Measurements from ENCODE around the gene S100Z.
"Not testable (repeated sequence)": the region's sequence is repeated elsewhere in the genome, so short reads cannot be mapped to it uniquely, and the experiment has no call there.

The S100Z gene

GRCh38 chr5:76822105-76822731 is 27.6 kb upstream of the S100Z start:
- H3K4me1 ChIP-seq (ENCODE audit: control insufficient read depth, insufficient read depth, low read length, poor library complexity, severe bottlenecking): not testable (repeated sequence)

GRCh38 chr5:76826416-76826815 is 23.4 kb upstream of the S100Z start:
- not testable (repeated sequence) for H3K27me3 ChIP-seq (replicated peaks; ENCODE audit: control insufficient read depth, insufficient read depth, low read length, poor library complexity, severe bottlenecking); H3K27ac ChIP-seq (ENCODE audit: insufficient read depth, low read length, poor library complexity, severe bottlenecking); H3K9me3 ChIP-seq (ENCODE audit: control insufficient read depth, low read length); H3K4me1 ChIP-seq (ENCODE audit: control insufficient read depth, insufficient read depth, low read length, poor library complexity, severe bottlenecking); H3K4me3 ChIP-seq (ENCODE audit: insufficient read depth, low read depth, low read length, poor library complexity, severe bottlenecking); DNase-seq; H3K36me3 ChIP-seq (ENCODE audit: control insufficient read depth, insufficient read depth, low read length)

More at GRCh38 chr5:76822105-76822731, 27.6 kb upstream of the S100Z start:
- not testable (repeated sequence) for DNase-seq; H3K9me3 ChIP-seq (ENCODE audit: control insufficient read depth, low read length); H3K27ac ChIP-seq (ENCODE audit: insufficient read depth, low read length, poor library complexity, severe bottlenecking); H3K4me3 ChIP-seq (ENCODE audit: insufficient read depth, low read depth, low read length, poor library complexity, severe bottlenecking); H3K27me3 ChIP-seq (replicated peaks; ENCODE audit: control insufficient read depth, insufficient read depth, low read length, poor library complexity, severe bottlenecking); H3K36me3 ChIP-seq (ENCODE audit: control insufficient read depth, insufficient read depth, low read length)

DNA sequence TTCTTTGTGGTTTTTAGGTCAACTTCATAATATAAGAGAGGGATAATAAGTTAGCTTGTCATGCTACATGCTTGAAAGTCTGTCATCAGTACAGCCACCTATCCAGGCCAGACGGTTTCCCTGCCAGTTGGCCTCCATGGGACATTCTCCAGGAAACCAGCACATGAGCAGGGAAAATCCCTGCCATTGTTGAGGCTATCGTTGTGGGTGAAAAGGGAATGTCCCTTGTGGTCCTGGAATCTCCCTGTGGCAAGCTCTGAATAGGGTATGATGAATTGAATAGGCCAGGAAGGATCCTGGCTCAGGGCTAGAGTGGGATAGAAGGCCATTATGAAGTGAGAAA is 18.7 kb upstream of the S100Z start:
- Histone ChIP-seq H3K27me3 (replicated peaks; ENCODE audit: control insufficient read depth, insufficient read depth, low read length, poor library complexity, severe bottlenecking) (no peaks in the 10 kb centered on the region), H3K36me3 (ENCODE audit: control insufficient read depth, insufficient read depth, low read length) (peaks cover 11% of the 10 kb centered on the region), H3K4me3 (ENCODE audit: insufficient read depth, low read depth, low read length, poor library complexity, severe bottlenecking) (no peak overlapping the region), H3K4me1 (ENCODE audit: control insufficient read depth, insufficient read depth, low read length, poor library complexity, severe bottlenecking) (no peaks in the 10 kb centered on the region), H3K27ac (ENCODE audit: insufficient read depth, low read length, poor library complexity, severe bottlenecking) (no peak overlapping the region), H3K9me3 (ENCODE audit: control insufficient read depth, low read length) (no peaks in the 10 kb centered on the region)
- no peak for DNase-seq

GRCh38 chr5:76836181-76836580 is 13.6 kb upstream of the S100Z start:
- Histone ChIP-seq H3K27me3 (replicated peaks; ENCODE audit: control insufficient read depth, insufficient read depth, low read length, poor library complexity, severe bottlenecking) (no peaks in the 10 kb centered on the region), H3K27ac (ENCODE audit: insufficient read depth, low read length, poor library complexity, severe bottlenecking) (no peak overlapping the region), H3K36me3 (ENCODE audit: control insufficient read depth, insufficient read depth, low read length) (peaks cover 11% of the 10 kb centered on the region), H3K4me3 (ENCODE audit: insufficient read depth, low read depth, low read length, poor library complexity, severe bottlenecking) (no peak overlapping the region), H3K9me3 (ENCODE audit: control insufficient read depth, low read length) (no peaks in the 10 kb centered on the region), H3K4me1 (ENCODE audit: control insufficient read depth, insufficient read depth, low read length, poor library complexity, severe bottlenecking) (no peaks in the 10 kb centered on the region)
- no peak for DNase-seq

- Histone ChIP-seq H3K36me3 (ENCODE audit: control insufficient read depth, insufficient read depth, low read length) (peaks cover 11% of the 10 kb centered on the region), H3K27ac (ENCODE audit: insufficient read depth, low read length, poor library complexity, severe bottlenecking) (no peak overlapping the region), H3K4me1 (ENCODE audit: control insufficient read depth, insufficient read depth, low read length, poor library complexity, severe bottlenecking) (no peaks in the 10 kb centered on the region), H3K27me3 (replicated peaks; ENCODE audit: control insufficient read depth, insufficient read depth, low read length, poor library complexity, severe bottlenecking) (no peaks in the 10 kb centered on the region), H3K9me3 (ENCODE audit: control insufficient read depth, low read length) (no peaks in the 10 kb centered on the region), H3K4me3 (ENCODE audit: insufficient read depth, low read depth, low read length, poor library complexity, severe bottlenecking) (no peak overlapping the region)
- no peak for DNase-seq
Observed at GRCh38 chr5:76836585-76836984, 13.2 kb upstream of the S100Z start.

DNA sequence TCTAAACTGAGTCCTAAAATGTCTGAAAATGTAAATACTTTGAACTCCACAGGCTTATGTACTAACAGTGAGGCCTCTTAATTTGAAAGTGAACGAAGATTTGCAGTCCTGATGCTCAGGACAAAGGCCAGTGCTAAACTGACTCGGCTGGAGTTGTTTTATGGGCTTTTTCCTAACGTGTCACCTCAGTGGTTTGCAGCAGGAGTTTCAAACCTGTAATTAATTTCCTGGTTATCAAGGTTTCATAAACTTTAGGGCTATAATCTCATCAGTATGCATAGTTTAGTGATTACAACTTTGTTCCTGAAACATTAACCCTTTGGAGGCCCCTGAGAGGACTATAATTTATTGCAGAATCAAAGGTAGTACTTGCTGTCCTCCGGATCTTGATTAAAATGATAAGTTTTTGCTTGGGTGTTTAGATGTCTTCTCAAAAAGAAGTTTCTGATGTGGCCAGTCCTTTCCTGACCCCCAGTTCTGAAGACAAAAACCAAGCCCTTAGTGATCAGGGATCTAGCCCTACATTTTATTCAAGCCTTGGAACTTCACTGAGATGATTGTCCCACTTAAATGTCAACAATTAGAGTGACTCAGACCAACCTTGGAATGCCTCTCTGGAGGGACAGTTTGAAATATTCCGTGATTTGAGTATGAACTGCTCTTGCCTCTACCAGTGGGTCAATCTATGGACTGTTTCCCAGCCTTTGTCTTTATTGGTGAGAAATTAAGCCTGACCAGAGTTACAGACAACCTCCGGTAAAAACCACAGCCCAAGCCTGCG is 11.1 kb upstream of the S100Z start:
- Histone ChIP-seq H3K4me1 (ENCODE audit: control insufficient read depth, insufficient read depth, low read length, poor library complexity, severe bottlenecking) (no peaks in the 10 kb centered on the region), H3K9me3 (ENCODE audit: control insufficient read depth, low read length) (no peaks in the 10 kb centered on the region), H3K4me3 (ENCODE audit: insufficient read depth, low read depth, low read length, poor library complexity, severe bottlenecking) (no peak overlapping the region), H3K27ac (ENCODE audit: insufficient read depth, low read length, poor library complexity, severe bottlenecking) (no peak overlapping the region), H3K36me3 (ENCODE audit: control insufficient read depth, insufficient read depth, low read length) (peaks cover 2% of the 10 kb centered on the region), H3K27me3 (replicated peaks; ENCODE audit: control insufficient read depth, insufficient read depth, low read length, poor library complexity, severe bottlenecking) (no peaks in the 10 kb centered on the region)
- no peak for DNase-seq

GRCh38 chr5:76841361-76841760 is 8.5 kb upstream of the S100Z start:
- no peaks in the 10 kb centered on the region for H3K27me3 ChIP-seq (replicated peaks; ENCODE audit: control insufficient read depth, insufficient read depth, low read length, poor library complexity, severe bottlenecking)
- DNase-seq: no peak
- no peaks in the 10 kb centered on the region for H3K4me1 ChIP-seq (ENCODE audit: control insufficient read depth, insufficient read depth, low read length, poor library complexity, severe bottlenecking)
- no peaks in the 10 kb centered on the region for H3K9me3 ChIP-seq (ENCODE audit: control insufficient read depth, low read length)
- no peaks in the 10 kb centered on the region for H3K36me3 ChIP-seq (ENCODE audit: control insufficient read depth, insufficient read depth, low read length)
- no peak overlapping the region for H3K27ac ChIP-seq (ENCODE audit: insufficient read depth, low read length, poor library complexity, severe bottlenecking)
- no peak overlapping the region for H3K4me3 ChIP-seq (ENCODE audit: insufficient read depth, low read depth, low read length, poor library complexity, severe bottlenecking)

DNA sequence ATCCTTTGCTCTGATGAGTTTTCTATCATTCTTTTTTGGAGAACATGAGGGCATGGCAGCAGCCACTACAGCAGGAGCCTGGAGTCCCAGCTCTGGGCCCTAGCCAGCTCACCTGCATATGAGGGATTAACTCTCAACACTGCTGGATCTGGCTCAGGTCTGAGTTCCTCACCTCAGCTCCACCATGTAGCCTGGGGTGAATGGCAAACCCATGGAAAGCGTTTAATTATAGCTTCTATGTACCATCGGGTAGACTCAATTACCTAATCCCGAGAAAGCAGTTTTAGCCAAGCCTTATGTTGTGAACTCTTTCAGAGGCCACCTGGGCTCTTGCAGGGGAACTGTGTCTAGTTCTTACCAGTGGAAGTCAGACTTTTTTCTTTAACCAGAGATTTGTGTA is 3.9 kb upstream of the S100Z start:
- Histone ChIP-seq H3K36me3 (ENCODE audit: control insufficient read depth, insufficient read depth, low read length) (no peaks in the 10 kb centered on the region), H3K27ac (ENCODE audit: insufficient read depth, low read length, poor library complexity, severe bottlenecking) (no peak overlapping the region), H3K4me1 (ENCODE audit: control insufficient read depth, insufficient read depth, low read length, poor library complexity, severe bottlenecking) (peaks cover 15% of the 10 kb centered on the region), H3K4me3 (ENCODE audit: insufficient read depth, low read depth, low read length, poor library complexity, severe bottlenecking) (no peak overlapping the region), H3K9me3 (ENCODE audit: control insufficient read depth, low read length) (no peaks in the 10 kb centered on the region), H3K27me3 (replicated peaks; ENCODE audit: control insufficient read depth, insufficient read depth, low read length, poor library complexity, severe bottlenecking) (no peaks in the 10 kb centered on the region)
- DNase-seq: no peak

GRCh38 chr5:76850543-76851145 is 830 bp downstream of the S100Z start:
- Histone ChIP-seq H3K4me3 (ENCODE audit: insufficient read depth, low read depth, low read length, poor library complexity, severe bottlenecking) (no peak overlapping the region), H3K4me1 (ENCODE audit: control insufficient read depth, insufficient read depth, low read length, poor library complexity, severe bottlenecking) (peaks cover 33% of the 10 kb centered on the region), H3K36me3 (ENCODE audit: control insufficient read depth, insufficient read depth, low read length) (no peaks in the 10 kb centered on the region), H3K27ac (ENCODE audit: insufficient read depth, low read length, poor library complexity, severe bottlenecking) (peak overlapping the region; percentile 44), H3K27me3 (replicated peaks; ENCODE audit: control insufficient read depth, insufficient read depth, low read length, poor library complexity, severe bottlenecking) (no peaks in the 10 kb centered on the region), H3K9me3 (ENCODE audit: control insufficient read depth, low read length) (no peaks in the 10 kb centered on the region)
- DNase-seq: no peak

DNA sequence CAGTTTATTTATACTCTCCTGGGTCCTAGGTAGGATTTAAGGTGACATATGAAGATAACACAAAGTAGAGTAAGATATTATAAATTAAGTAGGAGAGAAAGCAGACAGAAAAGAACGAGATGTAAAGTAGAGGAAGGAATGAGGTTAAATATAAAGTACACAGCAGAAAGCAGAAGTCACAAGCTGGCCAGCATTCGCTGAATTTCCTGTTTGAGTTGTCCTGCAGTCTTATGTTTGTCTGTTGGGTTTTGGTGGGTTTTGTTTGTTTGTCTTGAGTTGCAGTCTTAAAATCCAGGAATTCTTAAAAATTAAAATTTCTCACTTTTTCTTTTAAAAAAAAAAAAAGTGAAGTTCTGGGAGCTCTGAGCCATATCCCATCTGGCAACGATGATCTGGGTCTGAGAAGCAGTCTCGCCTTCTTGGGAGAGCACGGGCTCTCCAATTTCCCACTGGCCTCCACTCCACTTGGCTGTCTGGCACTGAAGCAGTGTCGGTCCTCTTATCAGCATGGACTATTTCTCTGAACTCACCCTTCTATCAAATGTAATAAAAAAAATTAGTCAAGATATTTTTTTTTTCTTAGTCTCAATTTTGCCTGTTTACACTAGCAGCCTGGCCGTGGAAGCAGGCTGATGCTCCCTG is 2.0 kb downstream of the S100Z start:
- H3K4me3 ChIP-seq (ENCODE audit: insufficient read depth, low read depth, low read length, poor library complexity, severe bottlenecking): no peak overlapping the region
- H3K36me3 ChIP-seq (ENCODE audit: control insufficient read depth, insufficient read depth, low read length): no peaks in the 10 kb centered on the region
- no peak for DNase-seq
- peaks cover 45% of the 10 kb centered on the region for H3K4me1 ChIP-seq (ENCODE audit: control insufficient read depth, insufficient read depth, low read length, poor library complexity, severe bottlenecking)
- H3K9me3 ChIP-seq (ENCODE audit: control insufficient read depth, low read length): no peaks in the 10 kb centered on the region
- H3K27me3 ChIP-seq (replicated peaks; ENCODE audit: control insufficient read depth, insufficient read depth, low read length, poor library complexity, severe bottlenecking): no peaks in the 10 kb centered on the region
- H3K27ac ChIP-seq (ENCODE audit: insufficient read depth, low read length, poor library complexity, severe bottlenecking): no peak overlapping the region

All from effector memory CD4-positive, alpha-beta T cell (primary cell).